Right ventricle myocardium superior (tissue), 1 donor: Measurements from ENCODE around the gene ZNRF2. TPM values are rescaled to one million over a fixed set of nuclear protein-coding genes. Genes with fewer than 3 reads are reported as not detected.
A peak's percentile ranks its signal among the peaks of the same experiment; 100 is the strongest.

Experiments used
- ATAC-seq: fragments of 200-7000 bp; cut with Tn5 transposase; one replicate; pipeline ENCODE4 v1.9.1; 2020; ENCODE audit warnings: mild to moderate bottlenecking; ENCODE audit not compliant: poor library complexity
- DNase-seq: peaks from one replicate; pipeline ENCODE4 v3.0.0-alpha.2; 2020
- intact Hi-C: fragments of 100-400 bp; cut with DNase I; formaldehyde crosslinking; loops from one replicate; pipeline ENCODE4 v1.11.2; 2022
- total RNA-seq: library from RNA; stranded (reverse); fragmentation: NEBNext Ultra II Directional; extraction: Animal tissue kit (Norgen Biotek cat#: 25700); gene quantifications from one replicate; pipeline ENCODE4 v1.2.1, GENCODE V29; 2021
- donor health status: DM: no; HTN: yes; CAD: no; lungs with severe emphysema.

ZNRF2 gene
- total RNA-seq, 1 donor from 2014 or later: 7.2 TPM

DNA sequence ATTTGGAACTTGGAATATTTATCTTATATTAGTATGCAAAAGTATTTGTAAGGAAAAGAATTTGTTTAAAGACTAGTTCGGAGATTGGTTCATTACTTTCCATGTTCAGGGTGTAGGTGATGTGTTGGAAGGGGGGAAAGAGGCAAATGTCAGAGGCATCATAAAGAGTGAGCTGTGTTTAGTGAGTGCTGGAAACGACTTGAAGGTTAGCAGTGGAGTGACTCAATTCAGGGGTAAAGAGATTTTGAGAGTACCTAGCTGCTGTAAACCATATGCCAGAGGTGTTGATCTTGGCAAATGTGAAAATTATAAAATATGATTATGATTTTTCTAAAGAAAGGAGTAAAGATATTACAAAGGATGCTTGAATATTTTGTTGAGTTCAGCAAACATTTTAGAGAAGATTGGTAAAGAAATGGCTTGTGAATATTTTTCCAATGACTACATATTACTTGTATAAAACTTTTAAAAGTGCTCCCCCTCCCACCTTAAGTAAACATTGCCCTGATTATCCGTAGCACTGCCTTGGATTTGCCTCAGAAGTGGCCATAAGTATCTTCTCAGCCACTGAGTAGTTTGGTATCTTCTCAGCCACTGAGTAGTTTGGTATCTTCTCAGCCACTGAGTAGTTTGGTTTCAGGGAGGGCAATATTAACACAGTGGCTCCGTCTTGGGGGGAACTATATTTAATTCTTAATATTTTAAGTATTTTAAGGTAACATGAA, 51.5 kb downstream of the ZNRF2 start:
- ATAC-seq: no peak
- no peak for DNase-seq
- intact Hi-C loops: no loop called here

GRCh38 chr7:30344513-30344912, 60.1 kb downstream of the ZNRF2 start:
- ATAC-seq: no peak
- intact Hi-C loops: no loop called here

DNA sequence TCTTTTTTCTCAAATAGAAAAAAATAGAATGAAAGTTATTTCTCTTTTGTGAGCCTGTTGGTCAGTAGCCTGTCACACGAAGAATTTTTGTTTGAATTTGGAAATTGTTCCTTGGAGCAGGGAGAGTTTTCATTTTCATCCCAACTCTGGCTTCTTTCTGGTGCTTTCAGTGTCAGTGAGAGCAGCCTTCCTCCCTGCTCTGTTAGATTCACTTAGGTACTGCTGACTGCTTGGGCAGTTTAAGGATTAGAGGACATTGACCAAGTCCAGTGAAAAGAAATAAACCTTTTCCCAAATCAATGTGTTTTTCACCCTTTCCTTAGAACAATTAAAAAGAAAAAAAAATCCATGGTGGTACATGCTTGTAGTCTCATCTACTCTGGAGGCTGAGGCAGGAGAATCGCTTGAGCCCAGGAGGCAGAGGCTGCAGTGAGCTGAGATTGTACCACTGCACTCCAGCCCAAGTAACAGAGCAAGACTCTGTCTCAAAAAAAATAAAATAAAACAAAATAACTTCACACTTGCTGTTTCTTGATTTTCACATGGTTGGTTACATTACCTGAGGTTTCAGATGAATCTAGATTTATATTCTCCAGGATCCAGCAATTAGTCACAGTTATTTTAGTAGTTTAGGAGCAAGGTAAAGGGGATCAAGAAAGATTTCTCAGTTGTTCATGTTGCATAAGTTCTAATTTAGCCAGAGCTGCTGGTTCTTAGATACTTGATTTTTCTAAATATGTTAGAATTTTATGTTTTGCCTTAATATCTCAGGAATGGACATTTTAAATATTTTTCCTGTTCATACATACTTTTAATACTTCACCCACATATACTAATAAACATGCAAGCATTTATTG, 63.1 kb downstream of the ZNRF2 start:
- no peak for DNase-seq
- ATAC-seq: no peak
- intact Hi-C loops: no loop called here

More at GRCh38 chr7:30344513-30344912, 60.1 kb downstream of the ZNRF2 start:
- DNase-seq: no peak

DNA sequence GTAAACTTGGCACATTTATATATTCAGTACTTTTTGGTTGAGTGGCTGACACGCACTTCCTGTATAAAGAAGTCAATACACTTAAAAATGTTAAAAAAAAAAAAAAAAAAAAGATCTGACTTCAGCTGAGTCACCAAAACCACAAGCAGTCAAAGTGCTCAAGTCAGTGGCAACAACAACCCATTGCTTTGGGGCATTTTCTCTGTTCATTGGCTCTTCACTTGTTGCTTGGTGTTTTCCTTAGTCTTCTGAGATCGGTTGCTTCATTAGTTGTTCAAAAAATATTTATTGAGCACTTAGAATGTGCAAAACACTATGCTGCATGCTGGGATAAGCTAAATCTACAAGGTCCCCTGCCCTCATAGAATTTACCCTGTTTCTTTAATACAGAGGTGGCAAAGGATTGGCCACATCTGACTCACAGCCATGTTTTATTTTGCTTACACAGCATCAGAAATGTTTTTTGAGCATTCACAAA, 63.7 kb downstream of the ZNRF2 start:
- DNase-seq: no peak
- intact Hi-C loops: no loop called here
- peak; percentile 38 for ATAC-seq

DNA sequence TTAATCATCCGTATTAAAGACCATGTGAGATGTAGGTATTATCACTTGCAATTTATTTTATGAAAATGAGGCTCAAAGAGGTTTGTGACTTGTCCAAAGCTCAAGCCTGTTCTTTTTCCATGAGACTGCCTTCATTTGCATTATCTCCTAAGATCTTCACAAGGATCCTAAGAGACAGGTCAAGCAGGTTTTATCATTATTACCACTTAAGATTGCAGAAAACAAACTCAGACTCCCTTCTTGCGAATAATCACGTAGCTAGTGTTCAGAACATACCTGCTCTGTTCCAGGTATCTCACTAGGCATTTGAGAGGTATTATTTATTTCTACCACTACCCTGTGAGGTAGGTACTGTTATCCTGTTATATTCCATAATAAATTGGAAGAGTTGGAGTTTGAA, 64.8 kb downstream of the ZNRF2 start:
- ATAC-seq (no peak), DNase-seq (no peak)
- intact Hi-C loops: no loop called here

GRCh38 chr7:30349816-30350215, 65.4 kb downstream of the ZNRF2 start:
- DNase-seq: no peak
- intact Hi-C loops: no loop called here
- no peak for ATAC-seq

DNA sequence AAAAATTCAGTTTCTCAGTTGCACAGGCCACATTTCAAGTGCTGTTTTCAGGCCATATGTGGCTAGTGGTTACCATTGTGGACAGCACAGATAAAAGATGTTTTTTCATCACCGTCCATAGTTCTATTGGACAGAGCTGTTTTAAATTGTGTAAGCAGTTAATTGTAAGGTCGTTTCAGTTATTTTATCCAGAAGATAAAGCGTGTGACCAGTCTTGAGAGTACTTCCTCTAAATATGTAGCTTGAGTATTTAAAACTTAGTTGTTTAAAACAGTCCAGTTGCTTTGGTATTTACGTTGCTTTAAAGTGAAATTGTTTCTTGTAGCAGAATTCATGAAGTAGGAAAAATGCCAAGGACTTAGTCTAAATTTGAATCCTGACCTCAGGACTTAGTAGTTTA, 66.9 kb downstream of the ZNRF2 start:
- intact Hi-C loops: no loop called here
- no peak for DNase-seq
- no peak for ATAC-seq

DNA sequence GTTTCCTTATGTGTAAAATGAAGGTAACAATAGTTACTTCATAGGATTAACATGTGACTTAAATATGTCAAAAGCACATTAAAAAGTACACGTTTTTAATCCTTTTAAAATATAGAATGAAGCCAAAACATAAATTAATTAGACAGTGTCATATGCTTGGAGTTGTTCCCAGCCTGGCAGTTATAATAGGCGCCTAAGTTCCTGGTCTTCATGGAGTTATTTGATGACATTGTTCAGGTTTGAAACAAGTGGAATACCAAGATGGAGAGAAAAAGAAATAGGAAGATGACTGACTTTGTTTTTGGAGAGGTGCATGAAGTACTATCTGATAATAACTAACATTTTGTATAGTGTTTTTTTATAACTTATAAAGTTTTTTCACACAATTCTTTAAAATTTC, 67.3 kb downstream of the ZNRF2 start:
- intact Hi-C loops: no loop called here
- no peak for ATAC-seq
- no peak for DNase-seq

- DNase-seq (no peak), ATAC-seq (no peak)
- intact Hi-C loops: no loop called here
These were observed 67.8 kb downstream of the ZNRF2 start for GRCh38 chr7:30352169-30352568.

GRCh38 chr7:30353532-30353931, 69.1 kb downstream of the ZNRF2 start:
- intact Hi-C loops: no loop called here
- DNase-seq: no peak
- no peak for ATAC-seq

DNA sequence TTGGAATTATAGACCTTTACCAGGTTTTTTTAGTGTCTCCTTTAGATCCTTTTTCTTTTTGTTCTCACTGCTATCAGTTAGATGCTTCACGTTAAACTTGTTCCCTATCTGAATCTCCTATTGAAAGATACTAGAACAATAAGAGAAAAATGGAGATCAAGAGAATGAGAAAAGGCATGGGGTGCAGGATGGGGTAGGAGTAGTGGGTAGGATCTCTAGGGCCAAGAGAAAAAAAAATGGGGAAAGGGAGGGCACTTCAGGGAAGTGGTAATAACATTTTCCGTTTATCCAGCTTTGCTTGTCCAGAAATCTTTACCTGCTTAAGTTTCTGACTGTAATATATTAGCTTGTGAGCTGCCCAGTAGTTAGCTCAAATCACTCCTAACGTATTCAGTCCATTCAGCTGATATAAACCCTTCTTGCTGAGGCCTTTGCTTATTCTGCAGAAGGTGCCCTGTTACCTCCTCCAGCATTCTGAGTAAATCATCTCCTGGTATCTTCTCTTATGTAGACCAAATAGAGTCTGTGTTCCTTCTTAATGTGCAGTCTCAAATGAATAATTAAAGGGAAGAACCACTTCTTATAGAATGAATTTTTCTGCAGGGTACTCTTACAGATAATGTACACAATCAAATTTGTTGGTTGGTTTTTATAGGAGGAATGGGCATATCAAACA, 69.7 kb downstream of the ZNRF2 start:
- DNase-seq (no peak), ATAC-seq (no peak)
- intact Hi-C loops: no loop called here

DNA sequence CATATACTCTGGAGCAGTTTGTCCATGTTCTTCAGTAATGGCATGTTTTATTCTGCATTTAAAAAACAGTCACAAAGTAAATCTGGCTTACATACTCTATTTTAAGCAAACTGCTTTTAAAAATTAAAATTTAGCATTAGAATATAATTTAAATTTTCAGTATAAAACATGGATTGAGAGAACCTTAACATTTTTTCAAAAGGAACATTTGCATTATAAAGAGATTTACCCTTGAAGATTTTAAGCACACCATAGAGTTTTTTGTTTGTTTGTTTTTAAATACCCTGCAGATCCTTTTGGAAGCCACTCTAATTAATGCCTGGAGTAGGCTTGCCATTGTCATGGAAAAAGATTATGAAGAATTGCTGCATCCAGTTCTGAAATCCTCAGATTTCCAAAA, 70.4 kb downstream of the ZNRF2 start:
- no peak for DNase-seq
- ATAC-seq: no peak
- intact Hi-C loops: no loop called here

DNA sequence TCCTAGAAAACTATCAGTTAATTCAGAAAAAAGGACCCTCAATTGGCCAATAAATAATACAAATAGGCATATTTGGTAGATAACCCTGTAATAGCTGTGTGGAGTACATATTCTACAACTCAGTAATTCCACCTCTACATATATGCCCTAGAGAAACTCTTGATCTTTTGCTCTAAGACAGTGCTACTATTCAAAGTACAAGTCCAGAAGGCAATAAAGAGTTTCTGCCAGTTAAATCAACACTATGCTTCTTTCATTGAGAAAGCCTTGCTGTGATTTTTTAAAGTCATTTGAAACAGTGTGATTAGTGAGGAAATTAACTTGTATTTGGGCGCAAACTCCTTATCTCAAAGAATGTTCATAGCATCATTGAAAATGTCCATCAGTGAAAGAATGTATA, 75.6 kb downstream of the ZNRF2 start:
- DNase-seq (no peak), ATAC-seq (no peak)
- intact Hi-C loops: no loop called here

GRCh38 chr7:30363778-30364563, 79.6 kb downstream of the ZNRF2 start:
- intact Hi-C loops: no loop called here
- no peak for DNase-seq

GRCh38 chr7:30364773-30365172, 80.4 kb downstream of the ZNRF2 start:
- ATAC-seq (no peak), DNase-seq (no peak)
- intact Hi-C loops: no loop called here

More at GRCh38 chr7:30363778-30364563, 79.6 kb downstream of the ZNRF2 start:
- ATAC-seq: no peak

- ATAC-seq (no peak), DNase-seq (no peak)
- intact Hi-C loops: no loop called here
These were observed 81.2 kb downstream of the ZNRF2 start for GRCh38 chr7:30365621-30366020.

GRCh38 chr7:30366606-30367005, 82.2 kb downstream of the ZNRF2 start:
- intact Hi-C loops: no loop called here
- ATAC-seq (no peak), DNase-seq (no peak)

- no peak for DNase-seq
- intact Hi-C loops: no loop called here
- ATAC-seq: no peak
These were observed 83.2 kb downstream of the ZNRF2 start for GRCh38 chr7:30367561-30367960.

- intact Hi-C loops: no loop called here
- no peak for ATAC-seq
- no peak for DNase-seq
These were observed 85.5 kb downstream of the ZNRF2 start for GRCh38 chr7:30369879-30370278.
